Skeletal muscle tissue (tissue), 4 donors: ENCODE results near the gene CHKA. TPM values are rescaled to one million over a fixed set of nuclear protein-coding genes. Genes with fewer than 3 reads are reported as not detected.

Experiments used
- H3K27ac ChIP-seq: one replicate; pipeline ENCODE4 v1.7.0; 2013; ENCODE audit warnings: mild to moderate bottlenecking, low read depth, low read length, inconsistent platforms
- H3K27me3 ChIP-seq, 3 donors: one replicate each; pipeline ENCODE4 v1.7.0; 2013; ENCODE audit warnings: low read length in 3 of 3; ENCODE audit not compliant: control insufficient read depth in 3 of 3, insufficient read depth in 3 of 3
- H3K36me3 ChIP-seq, 3 donors: one replicate each; pipeline ENCODE4 v1.7.0; 2013; ENCODE audit warnings: low read length in 3 of 3; ENCODE audit not compliant: control insufficient read depth in 3 of 3, insufficient read depth in 3 of 3
- H3K4me1 ChIP-seq, 3 donors: one replicate each; pipeline ENCODE4 v1.7.0; 2013; ENCODE audit warnings: low read length in 3 of 3, mild to moderate bottlenecking in 3 of 3; ENCODE audit not compliant: control insufficient read depth in 3 of 3, insufficient read depth in 3 of 3
- H3K4me3 ChIP-seq, 3 donors: one replicate each; pipeline ENCODE4 v1.7.0; 2013; ENCODE audit warnings: low read length in 3 of 3
- H3K9ac ChIP-seq, 3 donors: one replicate each; pipeline ENCODE4 v1.7.0; 2013; ENCODE audit warnings: low read length in 3 of 3, mild to moderate bottlenecking in 3 of 3, moderate library complexity in 2 of 3, low read depth in 1 of 3
- H3K9me3 ChIP-seq, 3 donors: one replicate each; pipeline ENCODE4 v1.7.0; 2013; ENCODE audit warnings: low read length in 3 of 3; ENCODE audit not compliant: control insufficient read depth in 3 of 3
- total RNA-seq: library from RNA; depleted of rRNA; stranded (reverse); fragments of >200 nt; gene quantifications from one replicate; pipeline ENCODE4 v1.2.3, GENCODE V29; 2014
- donor health status: Osteomylitis.

CHKA gene
- total RNA-seq, 1 donor from 2014 or later, result 8.9 TPM

DNA sequence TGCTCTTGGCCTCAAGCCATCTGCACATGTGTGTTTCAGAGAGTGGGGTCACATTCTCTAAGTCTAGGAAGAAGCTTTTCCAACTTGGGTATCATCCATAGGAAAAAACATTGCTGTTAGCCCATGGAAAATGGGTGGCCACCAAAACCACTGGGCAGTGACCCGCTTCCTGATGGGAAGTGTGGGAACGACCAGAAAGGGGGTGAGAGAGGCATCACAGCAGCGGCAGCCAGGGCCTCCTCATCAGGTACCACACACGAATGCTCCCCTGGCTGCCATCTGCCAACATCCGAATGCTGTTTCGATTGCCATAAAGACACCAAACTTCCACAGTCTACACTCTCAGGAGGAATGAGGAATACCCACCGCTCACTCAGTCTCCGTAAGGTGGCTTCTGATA lies 40.3 kb downstream of the CHKA start:
- H3K36me3 ChIP-seq, result peaks cover 2 to 5% (median 3%) of the 10 kb centered on the region in 3 donors
- peaks cover 3 to 8% (median 4%) of the 10 kb centered on the region in 3 donors for H3K4me1 ChIP-seq
- no peaks in the 10 kb centered on the region for H3K27me3 ChIP-seq
- no peak overlapping the region for H3K9ac ChIP-seq
- H3K27ac ChIP-seq, result no peak overlapping the region
- H3K4me3 ChIP-seq, result no peak overlapping the region
- no peaks in the 10 kb centered on the region for H3K9me3 ChIP-seq

DNA sequence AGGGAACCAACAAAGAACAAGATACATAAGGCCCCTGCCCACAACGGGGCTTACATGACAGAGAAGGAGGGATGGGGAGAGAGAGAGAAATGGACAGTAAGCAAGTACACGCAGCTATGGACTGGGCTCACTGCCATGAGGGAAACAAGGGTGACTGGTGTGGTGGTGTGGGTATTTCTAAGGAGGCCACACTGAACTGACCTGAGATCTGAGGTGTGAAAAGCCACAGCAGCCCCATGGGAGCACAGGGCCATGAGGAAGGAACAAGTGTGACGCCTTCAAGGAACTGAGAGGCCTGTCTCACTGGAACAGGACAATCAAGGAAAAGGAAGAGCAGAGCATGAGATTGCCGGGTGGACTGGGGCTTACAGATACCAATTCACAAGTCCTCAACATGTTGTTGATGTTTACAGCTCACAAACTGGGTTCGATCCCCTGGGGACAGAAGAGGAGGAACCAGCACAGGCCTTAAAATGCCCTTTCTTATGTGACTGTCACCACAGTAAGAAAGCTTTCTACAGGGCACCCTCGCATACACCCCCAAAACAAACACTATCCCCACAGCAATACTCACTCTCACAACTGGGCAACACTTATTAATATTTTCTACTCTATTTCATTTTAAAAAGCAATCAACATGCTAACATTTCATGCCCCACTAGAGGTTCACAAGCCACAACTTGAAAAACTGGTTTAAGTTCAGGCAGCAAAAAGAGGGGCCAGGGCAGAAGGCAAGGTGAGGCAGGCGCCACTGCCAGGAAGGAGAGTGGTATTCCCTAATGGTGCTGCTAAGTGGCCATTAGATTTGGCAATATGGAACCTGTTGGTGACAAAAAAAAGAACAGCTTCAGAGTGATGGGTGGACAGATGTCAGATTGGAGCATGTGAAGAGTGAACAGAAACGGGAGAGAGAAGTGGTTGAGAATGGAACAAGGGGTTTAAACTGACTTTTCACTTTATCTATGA lies 43.3 kb downstream of the CHKA start:
- Histone ChIP-seq H3K9me3 (no peaks in the 10 kb centered on the region), H3K36me3 (peaks cover 6 to 15% (median 12%) of the 10 kb centered on the region in 3 donors), H3K4me1 (peaks cover 3 to 8% (median 4%) of the 10 kb centered on the region in 3 donors)

DNA sequence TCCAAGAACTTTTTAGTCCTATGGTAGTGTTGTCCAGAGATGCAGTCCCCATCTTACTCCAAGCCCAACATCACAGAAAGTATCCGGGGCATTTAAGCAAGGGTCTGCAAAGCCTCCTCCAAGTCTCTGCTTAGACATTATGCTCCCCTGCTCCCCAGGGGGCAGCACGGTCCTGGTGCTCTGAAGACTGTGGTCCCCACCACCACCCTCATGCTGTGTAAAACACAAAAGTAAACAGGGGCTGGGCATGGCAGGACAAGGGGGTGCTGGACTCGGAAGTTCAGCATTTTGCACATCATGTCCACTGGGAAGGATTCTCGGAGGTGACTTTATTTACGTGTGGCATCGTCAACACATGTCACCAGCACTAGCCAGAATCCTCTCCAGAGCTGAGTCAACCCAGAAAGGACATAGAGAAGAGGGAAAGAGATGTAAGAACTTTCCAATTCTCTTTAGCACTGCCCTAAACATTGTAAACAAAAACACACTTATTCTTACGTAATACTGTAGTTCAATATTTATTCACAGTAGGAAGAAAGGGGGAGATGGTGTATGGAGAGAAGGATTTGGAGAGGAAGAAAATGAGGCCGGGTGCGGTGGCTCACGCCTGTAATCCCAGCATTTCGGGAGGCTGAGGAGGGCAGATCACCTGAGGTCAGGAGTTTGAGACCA lies 44.7 kb downstream of the CHKA start:
- peaks cover 6 to 15% (median 13%) of the 10 kb centered on the region in 3 donors for H3K36me3 ChIP-seq
- H3K27ac ChIP-seq, result no peak overlapping the region
- peaks cover 2 to 5% (median 2%) of the 10 kb centered on the region in 3 donors for H3K4me1 ChIP-seq
- H3K4me3 ChIP-seq, result no peak overlapping the region
- no peak overlapping the region for H3K9ac ChIP-seq
- H3K27me3 ChIP-seq, result no peaks in the 10 kb centered on the region
- no peaks in the 10 kb centered on the region for H3K9me3 ChIP-seq

More for the DNA sequence above, 43.3 kb downstream of the CHKA start:
- no peak overlapping the region for H3K27ac ChIP-seq
- H3K4me3 ChIP-seq, result no peak overlapping the region
- H3K9ac ChIP-seq, result no peak overlapping the region
- H3K27me3 ChIP-seq, result no peaks in the 10 kb centered on the region

DNA sequence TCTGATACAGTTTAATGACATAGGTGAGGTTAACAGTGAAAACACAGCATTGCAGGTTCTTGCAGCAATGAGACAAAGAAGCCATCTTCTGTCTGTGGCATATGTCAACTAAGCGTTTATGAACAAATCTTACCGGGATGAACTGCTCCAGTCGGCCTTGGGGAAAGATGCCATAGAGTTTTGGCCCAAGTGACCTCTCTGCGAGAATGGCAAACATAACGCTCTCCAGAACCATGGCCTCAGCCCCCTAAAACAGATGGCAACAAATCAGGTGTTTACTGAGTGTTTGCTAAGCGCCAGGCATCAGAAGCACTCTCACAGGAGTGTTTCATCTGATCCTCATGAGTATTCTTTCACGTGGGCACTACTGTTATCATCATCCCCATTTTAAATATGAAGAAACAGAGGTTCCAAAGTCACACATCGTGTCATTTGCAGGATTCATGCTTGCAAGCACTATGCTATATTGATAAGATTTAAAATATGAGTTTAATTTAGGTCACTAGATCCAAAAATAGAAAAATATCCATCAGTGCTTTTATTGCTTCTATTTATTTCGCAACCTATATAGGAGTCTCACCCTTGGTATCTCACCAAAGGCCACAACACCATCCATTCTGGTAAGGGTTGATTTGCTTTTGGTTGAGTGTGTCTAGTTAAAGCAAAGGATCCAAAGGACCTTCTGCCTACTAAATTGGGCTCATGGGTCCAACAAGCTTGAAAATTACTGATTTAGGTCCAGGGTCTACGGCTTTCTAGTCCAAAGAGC lies 46.4 kb downstream of the CHKA start:
- Histone ChIP-seq H3K27ac (no peak overlapping the region), H3K4me1 (no peaks in the 10 kb centered on the region), H3K9ac (no peak overlapping the region), H3K27me3 (no peaks in the 10 kb centered on the region), H3K4me3 (no peak overlapping the region), H3K36me3 (peaks cover 16 to 22% (median 20%) of the 10 kb centered on the region in 3 donors), H3K9me3 (no peaks in the 10 kb centered on the region)

DNA sequence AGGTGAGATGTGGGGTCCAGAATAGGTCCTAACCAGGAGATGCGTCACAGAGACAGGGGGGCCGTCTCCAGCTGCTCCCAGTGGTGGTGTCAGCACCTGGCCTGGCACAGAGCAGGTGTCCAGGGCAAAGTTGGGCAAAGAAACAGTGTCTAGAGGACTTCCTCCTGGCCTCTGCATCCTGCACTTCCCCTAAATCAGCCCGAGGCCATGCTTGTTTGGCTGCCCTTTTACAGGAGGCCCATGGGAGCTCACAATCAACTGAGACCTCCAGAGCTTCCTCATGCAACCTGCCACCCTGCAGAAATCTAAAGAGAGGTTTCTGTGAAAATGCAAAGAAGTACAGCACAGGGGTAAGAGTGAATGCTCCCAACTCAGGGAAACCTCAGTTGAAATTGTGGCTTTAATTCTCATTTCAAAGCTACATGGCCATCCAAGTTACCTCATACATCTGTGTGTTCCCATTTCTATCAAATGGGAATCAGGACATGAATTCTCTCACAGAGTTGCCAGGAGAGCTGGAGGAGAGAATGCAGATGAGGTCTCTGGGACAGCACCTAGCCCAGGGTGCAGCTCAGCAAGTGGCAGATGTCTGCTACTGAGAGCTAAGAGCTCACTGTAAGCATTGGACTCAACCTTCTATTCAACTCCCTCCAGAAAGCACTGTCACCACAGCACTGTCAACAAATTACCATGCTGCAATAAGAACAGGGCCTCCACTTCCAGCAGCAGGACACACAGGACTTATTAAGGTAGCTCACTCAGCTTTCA lies 49.7 kb downstream of the CHKA start:
- H3K9me3 ChIP-seq, result no peaks in the 10 kb centered on the region
- H3K4me3 ChIP-seq, result no peak overlapping the region
- H3K4me1 ChIP-seq, result no peaks in the 10 kb centered on the region
- H3K9ac ChIP-seq, result no peak overlapping the region
- H3K27ac ChIP-seq, result no peak overlapping the region
- H3K36me3 ChIP-seq, result peaks cover 39 to 45% (median 42%) of the 10 kb centered on the region in 3 donors
- no peaks in the 10 kb centered on the region for H3K27me3 ChIP-seq

DNA sequence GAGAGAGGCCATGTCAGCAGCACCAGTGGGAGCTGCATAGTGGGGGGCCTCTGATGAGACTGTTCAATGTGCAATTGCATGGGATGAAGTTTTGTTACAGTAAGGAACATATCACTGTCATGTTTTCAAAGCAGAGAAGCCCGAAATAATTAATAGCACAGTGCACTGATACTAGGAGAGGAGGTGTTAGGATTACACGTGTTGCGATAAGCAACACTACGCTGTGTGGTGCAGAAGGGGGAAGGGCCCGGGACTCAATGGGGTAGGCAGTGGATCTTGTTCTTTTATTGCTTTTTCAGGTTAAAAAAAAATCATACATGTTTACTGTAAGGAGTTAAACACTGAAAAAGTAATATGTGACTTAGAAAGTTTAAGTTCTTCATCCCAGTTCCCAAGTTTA lies 53.2 kb downstream of the CHKA start:
- H3K36me3 ChIP-seq, result peaks cover 45 to 53% (median 47%) of the 10 kb centered on the region in 3 donors

DNA sequence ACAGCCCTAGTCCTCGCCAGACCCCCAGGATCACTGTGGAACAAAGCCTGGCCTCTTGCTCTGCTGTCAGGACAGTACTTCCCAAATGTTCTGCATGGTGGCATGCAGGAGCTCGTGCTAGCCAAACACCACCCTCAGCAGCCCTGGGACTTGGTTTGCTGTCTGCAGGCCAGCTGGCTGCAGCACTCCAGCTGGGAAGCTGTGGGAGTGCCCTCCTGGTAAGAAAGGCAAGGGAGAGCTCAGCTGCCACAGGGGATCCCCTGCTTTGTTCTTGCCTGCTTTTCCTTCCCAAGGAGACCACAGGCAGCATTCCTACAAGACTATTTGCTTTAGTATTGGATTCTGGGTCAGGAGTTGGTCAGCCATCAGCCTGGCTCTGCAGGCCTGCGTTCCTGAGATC lies 54.4 kb downstream of the CHKA start:
- no peaks in the 10 kb centered on the region for H3K9me3 ChIP-seq
- no peaks in the 10 kb centered on the region for H3K27me3 ChIP-seq
- no peak overlapping the region for H3K27ac ChIP-seq
- H3K9ac ChIP-seq, result no peak overlapping the region
- no peaks in the 10 kb centered on the region for H3K4me1 ChIP-seq
- H3K36me3 ChIP-seq, result peaks cover 52 to 60% (median 57%) of the 10 kb centered on the region in 3 donors
- no peak overlapping the region for H3K4me3 ChIP-seq

More for the DNA sequence above, 53.2 kb downstream of the CHKA start:
- Histone ChIP-seq H3K4me3 (no peak overlapping the region), H3K4me1 (no peaks in the 10 kb centered on the region), H3K9ac (no peak overlapping the region), H3K27me3 (no peaks in the 10 kb centered on the region), H3K9me3 (no peaks in the 10 kb centered on the region), H3K27ac (no peak overlapping the region)

DNA sequence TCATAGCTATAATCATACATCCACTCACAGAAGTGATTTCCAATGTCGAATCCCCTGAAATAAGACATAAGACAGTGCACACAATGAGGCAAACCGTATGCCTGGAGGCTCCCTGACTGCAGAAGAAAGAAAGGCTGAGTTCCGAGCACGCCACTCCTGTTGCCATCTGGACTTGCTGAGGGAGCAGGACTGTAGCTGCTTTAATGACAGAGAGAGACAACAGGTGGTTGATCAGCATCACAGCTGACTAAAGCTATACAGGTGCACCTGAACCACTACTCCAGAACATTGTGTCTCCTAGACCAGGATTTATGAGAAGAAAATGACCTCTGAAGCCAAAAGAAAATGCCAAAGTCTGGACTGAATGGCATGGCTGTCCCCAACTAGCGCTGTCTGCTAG lies 55.3 kb downstream of the CHKA start:
- Histone ChIP-seq H3K9me3 (no peaks in the 10 kb centered on the region), H3K36me3 (peaks cover 54 to 65% (median 56%) of the 10 kb centered on the region in 3 donors), H3K27me3 (no peaks in the 10 kb centered on the region), H3K27ac (no peak overlapping the region), H3K4me3 (no peak overlapping the region), H3K4me1 (no peaks in the 10 kb centered on the region), H3K9ac (no peak overlapping the region)

DNA sequence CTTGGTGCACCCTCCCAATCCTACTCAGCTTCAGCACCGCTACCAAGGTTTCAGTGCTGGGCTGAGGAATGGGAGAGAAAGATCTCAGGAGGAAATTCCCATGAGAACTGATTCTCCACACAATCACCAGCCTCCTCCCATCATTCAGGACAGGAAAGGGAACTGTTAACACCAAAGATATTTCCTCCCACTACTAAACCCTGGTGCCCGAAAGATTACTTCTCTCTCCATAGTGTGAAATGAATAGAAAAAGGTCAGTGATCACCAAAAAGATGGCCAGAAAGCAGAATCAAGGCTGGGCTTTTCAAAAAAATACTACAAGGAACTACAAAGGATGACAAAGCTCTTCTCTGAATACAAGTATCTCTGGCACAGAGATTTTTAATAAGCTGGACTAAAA lies 56.3 kb downstream of the CHKA start:
- H3K36me3 ChIP-seq, result peaks cover 47 to 56% (median 52%) of the 10 kb centered on the region in 3 donors

More for the DNA sequence above, 56.3 kb downstream of the CHKA start:
- no peak overlapping the region for H3K9ac ChIP-seq
- H3K4me3 ChIP-seq, result no peak overlapping the region
- H3K27me3 ChIP-seq, result no peaks in the 10 kb centered on the region
- no peak overlapping the region for H3K27ac ChIP-seq
- H3K9me3 ChIP-seq, result no peaks in the 10 kb centered on the region
- H3K4me1 ChIP-seq, result no peaks in the 10 kb centered on the region
